CD1c-positive myeloid dendritic cell (primary cell): ENCODE results near the gene TWNK.

Experiments
- DNase-seq: peaks from one replicate; pipeline ENCODE4 v3.0.0-alpha.2; 2016; ENCODE audit errors: extremely low spot score

The TWNK gene

GRCh38 chr10:100986952-100987684 is at the start of gene TWNK, which contains the start of gene MRPL43:
Gene TWNK (plus strand): TSS chr10:100987543. CDS start chr10:100988211, 668 bp downstream.
Gene MRPL43 (minus strand): TSS chr10:100987497. CDS start chr10:100987443, 54 bp downstream.
- peak; percentile 89 for DNase-seq

GRCh38 chr10:100939763-100940344 is 47.5 kb upstream of the TWNK start:
- no peak for DNase-seq

- DNase-seq: no peak
Observed at GRCh38 chr10:100942229-100942628, 45.1 kb upstream of the TWNK start.

GRCh38 chr10:100943508-100943907 is 43.8 kb upstream of the TWNK start:
- DNase-seq: no peak

- DNase-seq: no peak
Observed at GRCh38 chr10:100945754-100946153, 41.6 kb upstream of the TWNK start.

GRCh38 chr10:100948916-100949315 is 38.4 kb upstream of the TWNK start:
- no peak for DNase-seq

DNA sequence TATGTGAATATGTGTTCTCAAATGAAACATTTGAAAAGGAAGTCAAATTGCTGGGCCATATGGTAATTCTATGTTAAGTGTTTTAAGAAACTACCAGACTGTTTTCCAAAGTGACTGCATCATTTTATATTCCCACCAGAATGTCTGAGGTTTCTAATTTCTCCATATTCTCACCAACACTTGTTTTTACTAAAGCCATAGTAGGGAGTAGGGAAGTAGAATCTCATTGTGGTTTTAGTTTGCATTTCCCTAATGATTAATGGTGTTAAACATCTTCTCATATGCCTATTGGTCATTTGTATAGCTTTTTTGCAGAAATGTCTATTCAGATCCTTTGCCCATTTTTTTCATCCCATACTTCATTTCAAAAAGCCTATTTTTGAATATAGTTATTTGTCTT is 27.1 kb upstream of the TWNK start:
- DNase-seq: peak; percentile 72

- DNase-seq: no peak
Observed at GRCh38 chr10:100962351-100963080, 24.8 kb upstream of the TWNK start.

DNA sequence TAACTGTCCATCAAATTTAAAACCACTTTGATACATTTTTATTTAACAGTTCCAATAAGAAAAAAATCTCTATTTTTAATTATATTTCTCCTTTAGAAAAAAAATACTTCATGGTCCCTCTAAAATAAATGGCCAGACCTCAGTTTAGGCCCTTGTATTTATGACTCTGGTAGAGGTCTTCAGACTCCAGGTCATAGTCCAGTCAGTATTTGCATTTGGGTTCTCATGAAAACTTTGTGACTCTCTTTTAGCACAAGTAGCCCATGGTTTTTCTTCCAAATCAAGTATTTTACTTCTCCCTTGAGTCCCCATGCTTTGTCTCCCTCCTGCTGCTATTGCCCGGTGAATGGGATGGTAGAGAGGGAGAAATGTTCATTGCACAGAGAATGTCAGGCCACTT is 23.5 kb upstream of the TWNK start:
- DNase-seq: no peak

DNA sequence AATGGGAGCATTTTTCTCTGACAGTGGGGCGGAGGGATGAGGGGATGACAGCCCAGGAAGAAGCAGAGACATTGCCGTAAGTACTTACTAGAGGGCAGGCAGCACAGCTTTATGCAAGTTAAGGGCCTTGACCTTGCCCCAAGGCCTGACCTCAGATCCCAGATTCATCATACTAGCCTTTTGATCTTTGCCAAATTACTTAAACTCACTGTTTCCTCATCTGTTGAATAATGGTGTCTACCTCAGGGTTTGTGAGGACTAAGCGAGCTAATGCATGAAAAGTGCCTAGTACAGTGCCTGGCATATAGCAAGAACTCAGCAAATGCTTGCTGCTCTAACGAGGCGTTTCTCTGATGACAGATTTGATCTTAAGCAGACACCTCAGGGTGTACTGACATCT is 21.5 kb upstream of the TWNK start:
- DNase-seq: no peak

- no peak for DNase-seq
Observed at GRCh38 chr10:100966887-100967286, 20.5 kb upstream of the TWNK start.

DNA sequence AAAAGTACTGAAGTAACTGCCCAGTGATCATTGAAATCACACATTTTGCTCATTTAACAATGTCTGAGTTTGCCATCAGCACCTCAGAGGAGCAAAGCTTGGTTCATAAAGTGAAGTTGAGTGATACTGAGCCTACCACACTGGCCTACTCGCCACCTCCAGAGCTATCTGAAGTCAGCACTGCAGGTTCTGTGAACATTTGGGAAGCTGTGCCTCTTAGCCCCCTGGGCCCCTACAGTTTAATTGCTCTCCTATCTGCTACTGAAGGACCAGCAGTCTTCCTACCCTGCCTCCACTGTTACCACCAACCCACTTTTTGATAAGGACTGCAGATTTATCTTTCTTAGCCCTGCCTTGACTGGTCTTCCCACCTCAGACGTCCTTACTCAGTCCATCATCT is 20.0 kb upstream of the TWNK start:
- DNase-seq: no peak

GRCh38 chr10:100968062-100968736 is 19.1 kb upstream of the TWNK start:
- DNase-seq: no peak

- DNase-seq: no peak
Observed at GRCh38 chr10:100968863-100969186, 18.5 kb upstream of the TWNK start.

DNA sequence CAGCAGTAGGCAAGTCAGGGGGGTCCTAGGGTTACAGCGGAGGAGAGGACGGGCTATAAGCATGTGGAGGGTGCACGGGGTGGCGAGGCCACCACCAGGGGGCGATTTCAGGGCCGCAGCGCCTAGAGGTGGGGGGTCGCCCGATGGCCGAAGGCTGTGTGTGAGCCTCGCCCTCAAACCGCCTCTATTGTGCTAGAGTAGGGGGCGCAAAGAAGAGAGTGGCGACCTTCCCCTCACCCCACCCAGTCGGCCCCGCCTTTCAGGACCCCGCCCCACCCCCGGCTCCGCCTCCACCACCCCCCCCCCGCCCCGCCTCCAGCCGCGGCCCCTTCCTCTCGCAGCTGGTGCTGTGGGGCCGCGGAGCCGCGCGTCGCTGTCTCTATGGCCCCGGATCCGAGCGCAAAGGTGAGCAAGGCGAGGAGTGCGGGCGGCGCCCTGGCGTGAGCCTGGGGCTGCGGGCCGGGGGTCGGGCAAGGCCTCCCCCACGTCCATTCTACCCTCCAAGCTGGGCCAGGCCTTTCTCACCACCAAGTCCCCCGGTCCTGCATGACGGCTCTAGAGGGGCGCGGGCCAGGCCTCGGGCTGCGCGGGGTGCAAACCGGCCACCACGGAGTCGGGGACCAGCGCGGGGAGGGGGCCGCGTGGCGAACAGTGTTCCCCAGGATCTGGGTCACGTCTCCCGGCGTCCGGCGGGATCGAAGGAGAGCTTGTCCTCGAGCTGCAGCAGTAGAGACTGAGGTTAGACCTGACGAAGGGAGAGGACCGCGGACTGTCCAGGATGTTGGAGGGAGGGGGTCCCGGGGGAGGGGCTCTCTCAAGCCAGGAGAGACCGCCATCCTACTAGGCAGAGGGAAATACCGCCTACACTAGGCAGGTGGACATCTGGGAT is 17.9 kb upstream of the TWNK start, which contains the start of gene SEMA4G:
TSS of gene SEMA4G (plus strand) at position 318 of the 889 bp plus-strand sequence. CDS start 3,409 bp downstream, outside the sequence.
- no peak for DNase-seq

- DNase-seq: no peak
Observed at GRCh38 chr10:100970076-100970913, 17.0 kb upstream of the TWNK start.

- no peak for DNase-seq
Observed at GRCh38 chr10:100970914-100971811, 16.2 kb upstream of the TWNK start.

DNA sequence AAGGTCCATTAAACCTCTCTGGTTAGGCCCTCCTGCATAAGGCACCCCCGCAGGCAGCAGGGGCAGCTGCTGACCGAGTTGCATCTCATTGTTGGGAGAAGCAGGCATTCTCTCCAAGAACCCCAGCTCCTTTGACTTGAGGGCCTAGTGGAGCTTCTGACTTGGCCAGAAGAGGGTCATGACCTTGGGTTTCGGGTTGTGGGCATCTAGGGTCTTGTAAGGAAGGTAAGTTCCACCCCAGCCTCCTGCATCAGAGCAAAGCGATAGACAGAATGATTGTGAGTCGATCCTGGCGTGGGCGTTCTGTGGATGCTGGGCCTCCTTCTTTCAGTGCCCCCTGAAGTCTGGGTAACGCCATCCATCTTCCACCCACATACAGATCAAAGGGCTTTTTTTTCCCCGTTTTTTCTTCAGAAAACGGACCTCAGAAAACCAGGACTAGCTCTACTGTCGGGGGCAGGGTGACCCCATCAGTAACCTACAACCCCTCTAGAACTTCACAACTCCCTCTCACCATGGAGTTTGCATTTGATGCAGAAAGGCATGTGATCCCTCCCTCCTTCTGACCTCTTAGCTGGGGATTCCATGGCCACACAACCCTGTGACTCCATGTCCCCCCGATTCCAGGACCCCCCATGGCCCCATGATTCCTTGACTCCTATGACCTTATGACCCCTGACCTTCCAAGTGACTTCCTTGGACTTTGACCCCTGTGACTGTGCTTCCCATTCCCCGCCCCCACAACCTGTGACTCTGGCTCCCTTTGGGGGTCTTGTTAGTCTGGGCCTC is 15.0 kb upstream of the TWNK start:
- no peak for DNase-seq
